GM12873 (cell line): ENCODE results near the gene RNF220.

Experiments
- TF ChIP-seq, protein P1 (sequence below): IDR thresholded peaks from 2 replicates; pipeline ENCODE4 v1.5.1; 2012; ENCODE audit warnings: low read depth, mild to moderate bottlenecking, moderate library complexity, low read length, control low read depth; ENCODE audit not compliant: insufficient read depth; ENCODE audit errors: missing control alignments

The RNF220 gene

DNA sequence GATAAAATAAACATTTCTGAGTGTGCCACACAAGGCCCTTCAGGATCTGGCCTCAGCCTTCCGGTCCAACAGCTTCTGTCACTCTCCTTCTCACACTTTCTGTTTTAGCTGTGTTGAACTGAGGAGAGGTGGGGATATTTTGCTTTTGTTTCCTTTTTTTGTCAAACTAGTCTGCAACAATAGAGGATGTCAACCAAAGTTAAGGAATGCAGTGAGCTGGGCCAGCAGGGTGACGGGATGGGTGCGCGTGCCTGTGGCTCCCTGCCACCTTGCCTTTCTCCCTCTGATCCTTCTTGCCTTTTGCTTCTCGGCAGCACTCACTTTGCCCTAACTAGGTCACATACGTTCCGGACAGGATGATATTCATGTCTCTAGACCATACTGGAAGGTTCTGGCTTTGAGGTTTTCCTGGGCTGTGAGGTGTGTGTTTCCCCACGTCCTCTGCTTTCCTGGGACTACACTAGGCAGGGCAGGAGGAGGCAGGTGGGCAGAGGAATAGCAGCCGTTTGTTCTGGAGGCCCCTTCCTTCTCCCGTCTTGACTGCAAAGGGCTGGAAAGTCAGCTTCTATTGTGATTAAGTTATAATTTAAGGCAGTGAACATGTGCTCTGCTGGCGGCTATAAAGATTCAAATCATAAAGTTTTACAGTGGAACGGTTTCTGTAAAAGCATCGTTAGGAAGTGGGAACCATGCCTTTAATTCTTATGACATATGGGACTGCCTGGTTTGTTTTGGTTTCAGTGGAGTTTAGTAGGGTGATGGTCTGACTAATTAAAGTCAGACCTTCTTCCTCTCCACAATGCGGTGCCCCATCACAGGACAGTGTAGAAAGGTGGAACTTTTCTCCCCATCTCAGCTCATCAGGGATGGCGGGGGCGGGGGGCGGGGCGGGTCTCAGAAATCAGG is 67.8 kb downstream of the RNF220 start:
- TF ChIP-seq, protein P1, sequence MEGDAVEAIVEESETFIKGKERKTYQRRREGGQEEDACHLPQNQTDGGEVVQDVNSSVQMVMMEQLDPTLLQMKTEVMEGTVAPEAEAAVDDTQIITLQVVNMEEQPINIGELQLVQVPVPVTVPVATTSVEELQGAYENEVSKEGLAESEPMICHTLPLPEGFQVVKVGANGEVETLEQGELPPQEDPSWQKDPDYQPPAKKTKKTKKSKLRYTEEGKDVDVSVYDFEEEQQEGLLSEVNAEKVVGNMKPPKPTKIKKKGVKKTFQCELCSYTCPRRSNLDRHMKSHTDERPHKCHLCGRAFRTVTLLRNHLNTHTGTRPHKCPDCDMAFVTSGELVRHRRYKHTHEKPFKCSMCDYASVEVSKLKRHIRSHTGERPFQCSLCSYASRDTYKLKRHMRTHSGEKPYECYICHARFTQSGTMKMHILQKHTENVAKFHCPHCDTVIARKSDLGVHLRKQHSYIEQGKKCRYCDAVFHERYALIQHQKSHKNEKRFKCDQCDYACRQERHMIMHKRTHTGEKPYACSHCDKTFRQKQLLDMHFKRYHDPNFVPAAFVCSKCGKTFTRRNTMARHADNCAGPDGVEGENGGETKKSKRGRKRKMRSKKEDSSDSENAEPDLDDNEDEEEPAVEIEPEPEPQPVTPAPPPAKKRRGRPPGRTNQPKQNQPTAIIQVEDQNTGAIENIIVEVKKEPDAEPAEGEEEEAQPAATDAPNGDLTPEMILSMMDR: no peak

DNA sequence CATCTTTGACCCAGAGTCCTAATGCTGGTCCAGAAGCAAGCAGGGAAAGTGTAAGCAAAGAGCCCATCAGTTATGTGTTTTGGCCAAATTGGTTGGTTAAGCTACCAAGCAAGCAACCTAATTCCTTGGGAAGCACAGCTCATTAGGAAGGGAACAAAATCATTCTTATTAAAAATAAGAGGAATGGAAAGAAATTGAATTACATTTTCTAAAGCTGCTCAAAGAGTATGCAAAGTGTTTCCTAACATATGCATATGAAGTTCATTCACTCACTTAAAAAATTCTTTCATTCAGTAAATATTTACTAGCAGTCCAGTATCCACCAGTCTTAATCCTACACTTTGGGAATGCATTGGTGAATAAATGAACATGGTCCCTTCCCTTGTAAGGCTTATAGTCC is 71.8 kb downstream of the RNF220 start:
- TF ChIP-seq, protein P1: no peak

DNA sequence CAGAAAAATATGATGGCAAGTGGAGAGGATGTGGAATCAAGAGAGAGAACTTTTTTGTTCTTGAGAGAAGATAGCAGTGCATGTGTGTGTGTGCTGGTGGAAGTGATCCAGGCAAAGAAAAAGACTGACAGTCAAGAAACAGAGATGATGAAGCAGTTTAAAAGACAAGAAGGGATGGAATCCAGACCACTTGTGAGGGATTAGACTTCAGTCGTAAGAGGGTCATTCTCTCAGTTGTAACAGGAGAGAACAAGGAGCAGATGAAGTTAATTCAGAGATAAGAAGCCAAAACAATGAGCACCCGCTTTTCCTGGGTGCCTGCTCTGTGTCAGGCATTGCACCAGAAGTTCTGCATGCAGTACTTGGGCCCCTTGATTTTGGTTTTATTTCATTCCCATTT is 76.6 kb downstream of the RNF220 start:
- TF ChIP-seq, protein P1: no peak

DNA sequence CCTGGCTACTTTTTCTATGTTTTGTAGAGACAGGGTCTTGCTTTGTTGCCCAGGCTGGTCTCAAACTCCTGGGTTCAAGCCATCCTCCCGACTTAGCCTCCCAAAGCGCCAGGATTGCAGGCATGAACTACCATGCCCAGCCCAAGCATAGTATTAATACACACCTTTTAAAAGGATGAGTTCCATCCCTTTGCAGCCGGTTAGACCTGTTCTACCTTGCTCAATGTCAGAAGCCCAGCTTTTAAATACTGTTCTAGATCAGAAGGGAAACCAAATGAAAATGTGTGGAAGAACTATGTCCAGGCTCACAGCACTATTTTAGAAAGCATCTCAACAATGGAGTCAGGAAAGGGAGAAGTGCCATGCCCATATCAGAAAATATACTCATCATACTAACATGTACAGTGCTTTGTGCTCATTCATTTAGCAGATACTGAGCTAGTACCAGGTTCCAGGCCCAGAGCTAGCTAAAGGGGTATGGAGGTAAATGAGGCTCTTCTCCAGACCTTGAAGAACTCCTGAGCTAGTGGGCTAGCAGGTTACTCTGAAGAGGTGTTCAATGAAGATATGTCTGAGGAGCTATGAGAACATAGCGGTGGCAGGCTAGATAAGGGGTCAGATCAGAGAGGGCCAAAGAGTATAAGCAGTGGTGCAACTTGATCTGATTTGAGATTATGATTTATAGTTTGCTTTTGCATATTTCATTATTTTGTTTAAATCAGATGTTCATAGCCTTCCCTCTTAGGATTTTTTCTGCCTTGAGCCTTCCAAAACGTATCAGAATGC is 78.2 kb downstream of the RNF220 start:
- TF ChIP-seq, protein P1: no peak

DNA sequence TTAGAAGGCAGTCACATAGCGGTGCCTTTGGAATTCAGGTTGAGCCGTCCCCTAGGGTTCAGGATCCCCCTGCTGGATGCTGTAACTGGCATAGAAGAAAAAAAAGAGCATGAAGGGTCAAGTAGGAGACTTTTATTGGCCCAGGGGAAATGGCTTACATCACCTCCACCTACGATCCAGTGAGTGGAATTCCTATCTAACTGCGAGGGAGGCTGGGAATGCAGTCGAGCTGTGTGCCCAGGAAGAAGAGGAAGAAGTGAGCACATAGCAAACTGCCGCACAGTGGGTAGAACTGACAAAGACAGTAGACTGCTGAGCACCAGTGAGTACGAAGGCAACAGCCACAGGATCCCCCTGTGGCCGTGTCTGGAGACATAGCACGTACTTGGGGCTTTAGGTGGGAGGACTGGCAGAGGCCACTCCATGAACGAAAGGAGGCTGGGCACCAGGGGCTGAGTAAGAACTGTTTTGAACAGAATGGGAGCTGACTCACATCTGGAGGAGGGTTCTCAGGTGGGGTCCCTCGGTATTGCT is 79.2 kb downstream of the RNF220 start:
- TF ChIP-seq, protein P1: no peak

DNA sequence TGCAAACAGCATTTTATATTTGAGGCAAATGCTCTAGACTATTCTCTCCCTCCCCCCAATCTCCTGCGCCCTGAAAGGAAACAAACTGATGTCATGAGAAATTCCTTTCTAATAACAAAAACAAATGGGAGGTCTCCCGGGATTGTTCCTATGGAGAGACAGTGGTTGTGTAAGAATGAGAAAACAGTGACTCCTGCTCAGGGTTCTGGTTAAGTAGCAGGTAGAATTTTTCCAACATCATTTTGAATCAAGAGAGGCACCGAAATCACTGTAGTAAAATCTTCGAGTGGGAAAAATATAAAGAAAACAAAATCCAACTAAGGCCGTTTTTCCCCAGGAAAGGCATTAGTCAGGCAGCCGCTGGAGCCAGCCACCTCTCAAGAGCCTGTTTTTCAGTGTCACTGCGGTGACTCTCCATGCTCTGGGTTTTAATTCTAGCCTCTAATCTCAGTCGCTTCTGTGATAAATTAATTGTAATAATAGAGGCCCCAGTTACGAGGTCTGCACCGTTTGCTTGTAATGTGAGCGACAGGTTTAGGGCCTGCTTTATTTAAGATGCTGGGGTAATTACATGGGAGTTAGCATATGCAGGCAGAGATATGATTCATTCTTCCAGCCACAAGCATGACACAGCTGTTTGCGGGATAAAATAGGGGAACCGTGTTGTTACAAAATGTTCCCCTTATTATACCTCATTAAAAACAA is 80.3 kb downstream of the RNF220 start:
- TF ChIP-seq, protein P1: no peak

DNA sequence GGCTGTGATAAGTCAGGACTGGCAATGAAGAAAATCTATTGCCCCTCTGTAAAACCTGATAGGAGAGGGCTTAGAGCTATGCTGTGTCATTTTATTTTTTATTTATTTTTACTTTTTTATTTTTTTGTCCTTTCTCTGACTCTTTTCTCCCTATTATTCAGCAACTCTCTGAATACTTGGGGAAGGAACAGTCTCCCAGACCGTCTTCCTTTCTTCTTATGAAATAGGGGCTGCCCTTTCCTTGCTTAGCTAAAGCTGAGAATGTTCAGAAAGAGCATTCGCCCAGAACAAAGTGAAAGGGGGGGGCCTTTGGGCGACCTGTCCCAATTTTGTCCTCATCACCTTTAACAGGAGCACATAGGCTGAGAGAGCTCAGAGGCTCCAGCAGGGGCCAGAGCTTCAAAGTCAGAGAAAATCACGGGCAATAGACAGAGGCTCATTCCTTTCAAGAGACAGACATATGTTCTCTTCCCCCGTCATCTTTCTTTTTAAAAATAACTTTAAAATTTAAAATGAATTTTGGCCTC is 80.9 kb downstream of the RNF220 start:
- TF ChIP-seq, protein P1: no peak
